ENCODE results near the gene RING1.

RING1 gene

DNA sequence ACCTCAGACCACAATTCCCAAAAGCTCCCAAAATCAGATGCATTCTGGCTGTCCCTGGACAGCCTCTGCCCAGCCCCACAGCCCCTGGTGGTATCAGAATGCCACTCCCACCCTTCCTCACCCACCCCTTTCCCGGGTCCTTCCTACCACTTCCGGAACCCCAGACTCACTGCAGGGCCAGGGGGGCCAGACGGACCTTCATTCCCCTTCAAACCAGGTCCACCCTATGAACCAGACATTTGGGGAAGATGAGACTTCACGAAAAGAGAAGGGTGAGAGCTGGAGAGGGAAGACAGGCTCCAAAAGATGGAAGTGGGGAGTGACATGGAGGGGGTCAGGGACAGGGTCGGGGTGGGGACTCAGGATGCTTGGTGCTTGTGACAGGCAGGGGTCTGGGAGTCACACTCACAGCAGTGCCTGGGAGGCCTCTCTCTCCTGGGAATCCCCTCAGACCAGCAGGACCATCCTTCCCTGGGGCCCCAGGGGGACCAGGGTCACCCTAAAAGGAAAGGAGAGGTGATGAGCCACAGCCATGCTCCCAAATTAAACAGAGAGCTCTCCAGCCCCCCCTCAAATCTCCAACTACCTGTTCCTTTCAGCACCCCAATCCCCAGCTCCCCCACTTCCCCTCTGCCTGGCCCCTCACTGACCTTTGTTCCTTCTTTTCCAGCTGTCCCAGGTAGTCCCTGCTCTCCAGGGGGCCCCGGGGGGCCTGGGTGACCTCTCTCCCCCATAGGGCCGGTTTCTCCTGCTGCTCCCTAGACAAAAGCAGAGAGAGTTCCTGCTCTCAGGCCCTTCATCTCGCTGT, 36.2 kb upstream of the RING1 start:
- no peak for DNase-seq (ENCODE audit: low read depth)

DNA sequence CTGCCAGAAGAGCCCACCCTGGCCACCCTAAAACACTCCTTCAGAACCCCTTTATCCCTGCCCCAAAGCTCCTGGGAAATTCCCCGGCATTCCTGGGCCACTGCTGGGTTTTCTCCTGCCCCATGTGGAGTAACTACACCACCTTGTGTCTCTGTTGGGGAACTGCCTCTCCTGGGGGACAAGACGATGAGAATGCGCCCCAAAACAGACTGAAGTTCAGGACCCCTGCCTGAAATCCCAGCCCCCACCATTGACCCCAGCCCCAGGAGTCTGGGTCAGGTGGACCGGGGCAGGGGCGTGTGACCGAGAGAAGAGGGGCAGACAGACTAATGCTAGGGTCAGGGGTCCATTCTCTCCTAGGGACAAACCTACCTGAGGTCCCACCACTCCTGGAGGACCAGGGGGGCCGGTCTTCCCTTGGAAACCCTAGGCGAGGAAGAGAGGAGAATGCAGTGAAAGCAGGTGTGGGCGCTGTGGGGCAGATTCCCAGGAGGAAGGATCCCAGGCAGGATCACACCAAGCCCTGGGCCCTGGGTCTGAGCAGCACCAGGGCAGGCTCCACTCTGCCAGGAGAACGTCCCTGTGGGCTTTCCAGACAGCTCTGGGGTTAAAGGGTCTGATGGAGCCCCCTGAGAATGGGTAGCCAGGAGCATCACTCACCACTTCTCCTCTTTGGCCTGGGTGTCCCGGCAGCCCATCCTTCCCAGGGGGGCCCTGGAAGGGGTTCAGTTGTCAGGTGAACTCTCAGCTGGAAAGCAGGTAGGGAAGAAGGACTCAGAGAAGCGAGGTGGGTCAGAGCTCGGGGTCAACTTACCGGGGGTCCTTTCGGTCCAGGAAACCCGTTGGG, 35.4 kb upstream of the RING1 start:
- no peak for DNase-seq (ENCODE audit: low read depth)

DNA sequence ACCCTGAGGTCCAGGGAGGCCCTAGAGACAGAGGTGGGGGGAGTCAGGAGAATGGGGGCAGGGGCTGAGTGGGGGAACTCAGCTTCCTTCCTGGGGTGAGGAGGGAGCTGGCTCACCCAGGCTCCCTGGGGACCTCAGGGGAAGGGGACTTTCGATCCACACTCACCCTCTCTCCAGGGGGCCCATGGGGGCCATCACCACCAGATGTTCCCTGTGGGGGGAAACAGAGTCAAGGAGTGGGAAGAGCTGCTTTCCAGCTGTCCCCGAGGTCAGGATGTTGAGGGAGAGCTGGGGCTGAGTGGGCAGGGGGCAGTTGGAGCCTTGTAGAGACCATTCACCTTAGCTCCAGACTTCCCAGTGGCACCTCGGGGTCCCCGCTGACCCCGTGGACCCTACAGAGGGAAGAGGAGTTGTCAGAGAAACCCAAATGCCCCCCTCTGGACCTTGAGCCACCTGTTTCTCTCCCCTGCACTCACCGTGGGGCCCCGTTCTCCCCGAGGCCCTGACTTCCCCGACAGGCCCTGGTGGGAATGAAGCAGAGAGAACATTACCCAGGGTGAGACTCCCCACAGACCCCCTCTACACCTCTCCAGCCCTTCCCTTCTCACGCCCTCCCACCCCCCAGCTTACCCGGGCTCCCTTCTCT, 34.6 kb upstream of the RING1 start:
- no peak for DNase-seq (ENCODE audit: low read depth)

DNA sequence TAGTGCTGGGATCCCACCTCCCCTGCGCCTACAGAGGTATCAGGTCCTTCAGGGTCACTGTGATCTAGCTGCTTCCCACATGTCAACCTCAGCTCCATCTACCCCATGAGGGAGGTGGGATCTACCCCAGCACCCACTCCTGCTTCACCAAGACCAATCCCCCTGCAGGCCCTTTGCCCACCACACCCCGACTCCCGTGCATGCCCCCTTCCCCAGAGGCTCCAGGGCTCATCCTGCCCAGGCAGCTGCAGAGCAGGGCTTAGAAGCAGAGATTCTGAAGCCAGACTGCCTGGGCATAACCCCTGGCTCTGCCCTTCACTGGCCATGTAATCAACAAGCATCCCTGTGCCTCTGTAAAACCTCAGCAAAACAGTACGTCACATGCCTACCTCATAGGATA, 33.5 kb upstream of the RING1 start:
- no peak for DNase-seq (ENCODE audit: low read depth)

DNA sequence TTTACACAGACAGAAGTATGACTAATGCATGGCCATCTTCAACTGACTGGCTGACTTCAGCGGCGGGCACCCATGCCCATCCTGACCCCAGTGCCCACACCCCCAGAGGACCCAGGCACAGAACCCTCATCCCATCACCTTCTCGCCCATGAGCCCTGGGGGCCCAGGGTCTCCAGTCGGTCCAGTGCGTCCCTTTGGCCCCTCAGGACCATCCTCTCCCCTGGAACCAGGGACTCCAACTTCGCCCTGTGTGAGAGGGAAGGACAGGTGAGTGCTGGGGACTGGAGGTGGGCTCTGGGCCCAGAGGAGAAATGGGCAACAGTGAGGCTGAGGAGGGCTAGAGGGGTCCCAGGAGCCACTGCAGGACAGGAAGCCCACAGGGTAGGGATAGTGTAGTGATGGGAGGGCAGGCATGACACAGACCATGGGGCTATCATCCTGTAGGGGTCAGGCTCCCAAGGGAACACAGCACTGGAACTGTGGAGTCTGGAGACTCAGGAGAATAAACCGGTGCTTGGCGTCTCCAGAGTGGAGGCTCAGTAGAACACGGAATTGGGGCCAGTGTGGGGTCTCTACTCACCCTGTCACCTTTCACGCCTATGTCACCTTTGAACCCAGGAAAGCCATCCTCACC, 32.7 kb upstream of the RING1 start:
- no peak for DNase-seq (ENCODE audit: low read depth)

DNA sequence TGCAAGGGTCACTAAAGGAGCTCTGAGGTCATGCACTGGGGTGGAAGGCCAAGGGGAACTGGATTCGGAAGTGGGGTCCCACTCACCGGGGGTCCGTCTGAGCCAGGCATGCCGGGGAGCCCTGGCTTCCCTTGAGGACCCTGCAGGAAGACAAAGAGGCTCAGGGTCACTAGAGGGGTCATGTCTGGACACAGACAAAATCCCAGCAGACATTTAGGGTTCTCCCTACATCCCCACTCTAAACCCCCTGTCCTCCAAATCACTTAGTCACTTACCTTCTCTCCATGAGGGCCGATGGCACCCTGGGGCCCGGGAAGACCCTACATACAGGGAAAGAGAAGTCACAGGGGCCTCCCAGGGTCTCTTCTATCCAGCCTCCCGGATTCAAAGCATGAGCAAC, 31.4 kb upstream of the RING1 start:
- DNase-seq (ENCODE audit: low read depth): no peak

DNA sequence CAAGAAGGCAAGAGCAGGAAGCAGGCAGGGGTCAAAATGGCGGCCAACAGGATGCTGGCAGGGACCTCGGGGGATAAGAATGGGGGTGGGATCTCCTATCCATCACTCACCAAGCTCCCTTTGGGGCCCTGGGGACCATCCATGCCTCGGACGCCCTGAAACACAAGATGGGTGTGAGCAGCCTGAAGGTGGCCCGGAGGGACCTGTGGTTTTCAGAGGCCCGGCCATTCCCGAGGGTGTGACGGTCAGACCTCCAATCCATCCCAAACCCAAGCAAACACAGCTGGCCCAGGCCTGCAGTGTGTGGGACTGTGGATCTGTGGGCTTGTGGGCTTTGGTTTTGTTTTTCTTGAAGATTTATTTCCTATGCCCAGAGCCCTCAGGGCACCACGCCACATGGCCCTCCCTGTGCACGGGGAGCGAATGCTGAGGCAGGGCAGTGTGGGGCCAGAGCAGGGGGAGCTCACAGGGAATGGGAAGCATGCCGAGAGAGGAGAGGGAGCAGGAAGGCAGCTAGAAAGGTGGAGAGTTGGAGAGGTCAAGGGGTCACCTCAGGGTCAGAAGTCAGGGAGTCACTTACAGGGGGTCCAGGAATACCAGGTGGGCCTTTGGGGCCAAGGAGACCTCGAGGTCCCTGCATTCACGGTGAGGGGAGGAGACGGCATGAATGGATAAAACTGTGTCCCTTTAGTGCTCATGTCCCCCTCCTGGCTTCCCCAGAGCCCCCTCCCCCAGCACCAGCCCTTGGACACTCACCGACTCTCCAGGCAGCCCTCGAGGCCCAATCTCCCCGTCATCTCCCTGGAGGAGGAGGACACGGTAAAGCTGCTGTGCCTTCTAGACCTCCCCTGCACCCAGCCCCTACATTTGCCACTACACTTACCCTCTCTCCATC, 30.5 kb upstream of the RING1 start:
- DNase-seq (ENCODE audit: low read depth): no peak

DNA sequence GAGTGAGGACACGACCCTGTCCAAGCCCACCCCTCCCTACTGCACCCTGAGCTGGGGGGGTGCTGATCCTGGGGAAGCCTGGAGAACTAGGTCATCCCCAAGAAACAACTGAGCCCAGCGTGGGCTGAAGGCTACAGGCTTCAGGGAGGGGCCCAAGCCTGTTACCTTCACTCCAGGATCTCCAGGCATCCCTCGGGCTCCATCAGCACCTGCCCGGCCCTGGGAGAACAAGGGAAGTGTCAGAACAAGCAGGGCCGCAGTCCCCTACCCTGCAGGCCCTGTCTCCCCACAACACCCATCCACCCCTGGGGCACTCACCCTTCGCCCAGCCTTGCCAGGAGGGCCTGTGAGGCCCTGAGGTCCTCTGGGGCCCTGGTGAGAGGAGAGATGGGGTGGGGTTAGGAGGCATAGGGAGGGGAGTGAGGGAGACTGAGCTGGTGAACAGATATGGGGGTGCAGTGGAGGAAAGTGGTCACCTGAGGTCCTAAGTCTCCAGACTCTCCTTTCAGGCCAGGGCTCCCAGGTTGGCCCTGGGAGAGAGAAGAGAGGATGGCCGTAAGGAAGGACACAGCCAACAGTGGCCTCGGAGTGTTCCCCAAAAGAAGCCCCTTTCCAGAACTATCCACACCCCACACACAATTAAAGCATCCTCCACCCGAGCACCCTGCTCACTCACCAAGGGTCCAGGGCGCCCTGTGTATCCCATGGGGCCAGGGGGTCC, 29.4 kb upstream of the RING1 start:
- DNase-seq (ENCODE audit: low read depth): no peak

DNA sequence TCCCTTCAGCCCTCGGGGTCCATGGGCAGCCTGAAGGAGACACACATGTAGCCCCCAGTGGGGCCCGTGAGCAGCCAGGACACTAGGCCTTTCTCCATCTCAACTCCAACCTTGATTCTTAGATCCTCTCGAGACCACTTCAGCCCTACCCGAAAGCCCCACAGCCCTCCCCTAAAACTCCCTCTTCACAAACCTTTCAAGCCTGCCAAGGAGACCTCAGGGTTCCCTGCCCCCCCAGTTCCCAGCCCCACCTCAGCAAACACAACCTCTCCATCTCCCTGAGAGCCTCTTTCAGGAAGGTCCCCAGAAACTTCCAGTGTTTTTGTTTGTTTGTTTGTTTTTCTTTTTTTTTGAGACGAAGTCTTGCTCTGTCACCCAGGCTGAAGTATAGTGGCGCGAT, 27.2 kb upstream of the RING1 start:
- no peak for DNase-seq (ENCODE audit: low read depth)

DNA sequence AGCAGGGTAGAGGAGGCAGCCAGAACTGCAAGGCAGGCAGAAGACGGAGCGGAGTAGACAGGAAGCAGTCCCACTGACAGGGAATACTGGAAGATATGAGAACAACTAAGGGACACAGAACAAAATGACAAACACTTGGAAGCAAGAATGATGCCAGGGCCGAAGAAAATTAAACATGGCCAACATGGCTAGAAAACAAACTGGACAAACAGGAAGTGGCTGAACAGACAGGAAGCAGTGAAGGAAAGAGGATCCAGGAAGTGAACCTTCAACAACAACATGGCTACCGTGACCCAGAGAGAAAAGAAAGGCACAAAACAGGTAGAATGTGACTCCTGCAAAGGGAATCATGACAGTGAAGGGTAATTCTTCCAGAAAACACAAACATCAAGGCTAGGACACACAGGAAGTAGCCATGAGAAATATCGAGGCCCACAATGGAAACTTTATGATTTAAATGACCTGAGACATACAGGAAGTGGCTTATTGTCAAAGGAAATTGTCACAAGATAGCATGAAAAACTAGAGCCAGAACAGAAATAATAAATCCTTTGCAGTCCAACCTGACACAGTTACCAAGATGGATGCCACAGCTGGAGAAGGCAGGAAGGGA, 25.1 kb upstream of the RING1 start:
- no peak for DNase-seq (ENCODE audit: low read depth)

DNA sequence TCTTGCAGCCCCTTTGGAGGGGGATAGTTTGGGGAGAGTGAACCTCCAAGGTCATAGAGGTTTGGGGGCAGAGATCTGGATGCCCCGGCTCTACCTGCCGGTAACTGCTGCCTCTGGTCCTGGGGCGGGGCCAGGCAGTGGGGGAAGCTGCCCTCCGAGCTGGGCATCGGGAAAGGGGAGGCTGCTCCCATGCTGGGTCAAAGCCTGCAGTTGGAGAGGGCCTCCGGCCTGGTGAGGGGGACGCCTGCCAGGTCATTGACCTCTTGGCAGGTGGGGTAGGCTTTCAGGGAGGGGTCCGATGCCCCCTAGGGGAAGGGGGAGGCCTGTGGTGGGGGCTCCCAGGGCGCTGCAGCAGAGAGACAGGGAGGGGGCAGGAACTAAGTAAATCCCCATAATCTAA, 23.1 kb upstream of the RING1 start:
- DNase-seq (ENCODE audit: low read depth): no peak

DNA sequence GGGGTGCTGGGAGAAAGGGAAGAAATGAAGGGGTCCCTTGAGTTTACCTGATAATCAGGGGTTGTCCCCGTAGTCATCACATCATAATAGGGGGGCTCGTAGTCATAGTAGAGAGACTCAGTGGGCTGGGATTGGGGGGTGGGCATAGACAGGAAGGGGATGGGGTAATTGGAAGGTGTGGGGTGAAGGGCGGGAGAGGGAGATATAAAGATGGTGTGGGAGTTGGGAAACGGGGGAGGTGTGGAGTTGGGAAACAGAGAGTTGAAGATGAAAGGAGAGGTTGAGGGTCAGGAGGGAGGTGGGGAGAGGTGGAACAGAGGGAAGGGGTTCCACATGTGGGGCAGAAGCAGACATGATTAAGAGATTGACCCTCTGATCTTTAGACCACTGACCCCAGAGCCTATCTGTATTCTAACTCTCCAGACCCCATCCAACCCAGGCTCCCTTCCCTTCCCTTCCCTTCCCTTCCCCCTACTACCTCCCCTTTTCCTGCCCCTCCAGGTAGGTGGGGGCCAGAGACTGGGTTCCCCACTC, 22.6 kb upstream of the RING1 start:
- DNase-seq (ENCODE audit: low read depth): no peak

DNA sequence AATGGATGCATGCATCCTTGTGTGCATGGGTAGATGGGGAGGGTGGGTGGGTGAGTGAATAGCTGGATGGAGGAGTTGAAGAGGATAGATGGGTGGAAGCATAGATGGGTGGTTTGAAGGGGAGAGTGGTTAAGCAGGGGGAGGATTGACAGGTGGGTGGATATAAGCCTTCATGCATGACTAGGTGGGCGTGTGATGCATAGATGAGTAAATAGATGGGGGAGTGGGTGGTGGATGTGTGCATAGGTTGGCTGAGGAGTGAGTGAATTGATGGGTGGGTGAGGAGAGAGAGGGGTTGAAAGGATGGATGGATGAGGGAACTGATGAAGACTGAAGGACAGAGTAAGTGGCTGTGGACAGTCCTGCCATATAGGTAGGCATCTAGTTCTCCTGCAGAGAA, 20.5 kb upstream of the RING1 start:
- no peak for DNase-seq (ENCODE audit: low read depth)

DNA sequence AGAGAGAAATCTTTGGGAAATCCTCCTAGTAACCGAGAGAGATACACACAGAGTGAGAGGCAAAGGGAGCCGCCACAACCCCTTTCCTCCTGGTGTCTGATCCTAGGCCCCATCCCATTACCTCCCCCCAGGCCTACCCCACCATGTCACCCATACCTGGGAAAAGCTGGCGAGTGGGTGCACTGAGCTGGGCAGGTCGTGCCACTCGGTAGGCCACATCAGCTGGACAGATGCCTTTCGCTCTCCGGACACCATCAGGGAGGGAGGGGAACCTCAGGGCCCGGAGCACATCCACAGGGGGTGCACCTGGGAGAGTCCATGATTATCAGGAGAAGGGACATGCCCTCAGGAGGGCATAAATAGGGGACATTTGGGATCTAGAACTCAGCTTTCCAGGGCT, 19.1 kb upstream of the RING1 start:
- no peak for DNase-seq (ENCODE audit: low read depth)

DNA sequence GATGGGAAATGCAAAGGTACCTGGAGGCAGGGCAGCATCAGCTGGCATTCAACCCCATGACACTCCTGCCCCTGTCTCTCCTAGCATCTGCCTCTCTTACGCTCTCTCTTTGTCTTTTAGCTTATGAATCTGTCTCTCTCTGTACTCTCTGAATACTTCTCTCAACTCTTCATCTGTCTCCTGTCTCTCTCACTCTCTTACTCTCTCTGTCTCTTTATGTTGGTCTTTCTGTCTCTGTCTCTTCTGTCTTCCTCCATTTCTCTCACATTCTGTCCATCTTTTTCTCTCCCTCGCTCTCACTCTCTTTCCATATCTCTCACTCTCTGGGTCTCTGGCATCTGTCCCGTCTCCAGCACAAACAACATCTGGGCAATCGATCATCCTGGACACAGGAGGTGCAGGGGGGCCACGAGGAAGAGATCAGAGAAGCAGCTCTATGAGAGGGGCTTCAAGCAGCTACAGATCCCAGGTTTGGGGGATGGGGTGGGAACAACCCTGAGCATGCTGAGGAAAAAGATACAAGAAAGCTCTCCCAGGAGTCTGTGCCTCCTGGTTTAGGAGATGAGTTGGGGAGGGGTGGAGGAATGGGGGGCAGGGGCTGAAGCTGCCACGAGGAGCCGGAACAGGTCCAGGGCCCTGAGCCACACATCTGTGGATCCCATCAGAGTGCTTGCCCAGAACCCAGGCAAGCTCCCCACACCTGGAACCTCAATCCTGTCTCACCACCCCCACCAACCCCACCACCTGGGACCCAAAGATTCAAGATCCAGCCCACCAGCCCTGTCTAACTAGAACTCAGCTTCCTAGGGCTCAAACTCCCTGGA, 18.5 kb upstream of the RING1 start:
- DNase-seq (ENCODE audit: low read depth): no peak

DNA sequence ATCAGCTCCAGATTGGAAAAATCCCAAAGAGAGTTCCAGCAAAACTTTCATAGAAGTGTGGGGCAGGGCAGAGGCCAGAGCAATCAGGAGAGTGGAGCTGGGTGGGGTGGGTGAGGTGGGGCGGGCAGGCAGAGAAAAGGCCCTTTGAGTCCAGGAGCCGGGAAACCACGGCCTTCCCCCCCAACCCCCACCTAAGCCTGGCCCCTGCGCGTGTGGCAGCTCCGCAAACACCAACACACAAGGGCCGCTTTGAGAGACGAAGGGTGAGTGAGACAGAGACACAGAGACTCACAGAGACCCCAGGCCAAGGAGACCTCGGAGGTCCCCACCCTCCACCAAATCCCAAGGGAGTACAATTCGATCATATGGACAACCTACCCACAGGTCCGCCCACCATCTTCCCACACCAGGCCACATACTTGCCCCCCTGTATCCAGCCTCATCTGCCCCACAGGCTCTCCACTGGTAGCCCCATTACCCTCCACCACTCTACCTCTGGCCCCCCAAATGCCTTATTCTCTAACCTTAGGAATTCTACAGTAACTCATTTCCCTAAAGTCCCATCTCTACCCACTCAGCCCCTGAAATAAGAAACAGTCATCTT, 17.7 kb upstream of the RING1 start:
- DNase-seq (ENCODE audit: low read depth): no peak

DNA sequence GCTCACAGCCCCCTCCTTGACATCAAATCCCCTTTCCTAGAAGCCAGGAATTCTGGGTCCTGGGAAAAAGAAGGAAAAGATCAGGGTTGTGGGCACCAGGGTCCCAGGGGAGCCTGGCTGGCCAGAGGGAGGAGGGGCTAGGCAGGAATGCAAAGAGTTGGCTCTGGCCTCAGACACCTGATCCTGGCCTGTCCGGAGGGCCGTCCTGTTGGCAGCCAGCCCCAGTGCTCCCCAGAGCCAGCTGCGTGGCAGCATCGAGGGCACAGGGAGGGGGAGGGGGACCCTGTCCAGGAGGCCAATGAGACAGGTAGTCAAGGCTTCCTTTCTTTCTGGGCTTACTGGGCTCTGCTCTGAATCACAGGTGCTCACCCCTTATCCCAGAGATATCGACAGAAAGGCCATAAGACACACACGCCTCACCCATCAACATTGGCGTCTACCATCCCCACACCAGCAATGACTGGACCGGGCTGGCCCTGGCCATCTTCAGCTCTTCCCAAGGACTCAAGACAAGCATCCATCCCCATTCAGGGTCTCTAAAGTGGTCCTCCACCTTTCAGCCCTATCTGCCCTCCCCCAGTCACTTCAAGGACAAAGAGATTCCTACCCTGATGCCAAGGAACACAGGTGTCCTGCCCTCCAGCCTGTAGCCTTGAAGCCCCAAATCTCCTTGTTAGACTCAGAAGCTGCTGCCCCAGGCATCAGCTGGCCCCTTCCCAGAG, 16.8 kb upstream of the RING1 start:
- no peak for DNase-seq (ENCODE audit: low read depth)

DNA sequence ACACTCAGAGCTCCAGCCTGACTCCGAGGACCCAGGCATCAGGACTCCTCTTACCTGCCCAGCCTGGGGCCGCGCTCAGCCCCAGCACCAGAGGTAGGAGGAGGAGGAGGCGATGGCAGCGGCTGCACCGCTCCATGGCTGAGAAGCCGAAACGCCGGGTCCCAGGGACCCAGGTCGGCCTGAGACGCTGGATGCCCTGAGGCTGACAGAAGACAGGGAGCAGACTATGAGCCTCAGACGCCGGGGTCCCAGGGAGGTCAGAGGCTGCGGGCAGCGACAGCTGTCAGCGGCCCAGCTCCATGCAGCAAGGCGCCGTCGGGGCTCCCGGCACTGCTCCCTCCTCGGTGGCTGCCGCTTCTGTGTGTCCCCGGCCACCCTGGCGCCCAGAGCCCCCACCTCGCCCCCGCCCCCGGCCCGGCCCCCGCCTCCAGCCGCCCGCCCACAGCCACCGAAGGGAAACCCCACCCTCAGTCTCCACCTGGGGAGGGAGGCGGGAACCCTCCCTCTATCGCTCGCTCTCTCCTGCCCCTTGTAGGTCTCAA, 16.1 kb upstream of the RING1 start, which contains the start of gene COL11A2:
TSS of gene COL11A2 (minus strand) at position 363 of the 542 bp plus-strand sequence. CDS start at position 136, 227 bp downstream.
- no peak for DNase-seq (ENCODE audit: low read depth)

All from CMK (cell line).